Panc1 (cell line): ENCODE data around the gene SPATA16. TPM values are rescaled to one million over a fixed set of nuclear protein-coding genes. Genes with fewer than 3 reads are reported as not detected.

ENCODE experiments used
- ATAC-seq: fragments of 200-7000 bp; cut with Tn5 transposase; 2 replicates; pipeline ENCODE4 v1.9.1; 2020; ENCODE audit warnings: mild to moderate bottlenecking, moderate library complexity
- BruUV-seq: library from RNA; stranded (reverse); fragments of 400-500 nt; replicated peaks from 2 replicates; lab custom pipeline; 2021; lab: Mats Ljungman, UMichigan
- CTCF ChIA-PET: fragments of 300-600 bp; sonication (Branson Sonifier 250); formaldehyde crosslinking; loops from one replicate; lab custom pipeline; 2022; ENCODE audit warnings: antibody characterized with exemption; lab: Charles Lee
- POLR2A ChIA-PET: fragments of 300-600 bp; sonication (Branson Sonifier 250); formaldehyde crosslinking; loops from one replicate; lab custom pipeline; 2022; ENCODE audit warnings: antibody characterized with exemption; lab: Charles Lee
- DNase-seq: peaks from one replicate; pipeline ENCODE4 v3.0.0-alpha.2; 2010; ENCODE audit warnings: low read depth, low spot score
- H3K27ac ChIP-seq: 2 replicates; pipeline ENCODE4 v1.5.1; 2011; ENCODE audit warnings: mild to moderate bottlenecking, low read length, inconsistent platforms
- H3K27me3 ChIP-seq: fragments of 200-500 bp; sonication (Bioruptor generic); 2 replicates; pipeline ENCODE4 v1.6.0; 2014; ENCODE audit warnings: low read length, inconsistent platforms; ENCODE audit not compliant: control insufficient read depth, insufficient read depth
- H3K36me3 ChIP-seq: fragments of 200-500 bp; sonication (Bioruptor generic); 2 replicates; pipeline ENCODE4 v1.5.1; 2014; ENCODE audit warnings: inconsistent platforms, mild to moderate bottlenecking, low read length, moderate library complexity; ENCODE audit not compliant: control insufficient read depth, insufficient read depth
- H3K4me1 ChIP-seq: 2 replicates; pipeline ENCODE4 v1.5.1; 2011; ENCODE audit warnings: inconsistent platforms, mild to moderate bottlenecking, low read length, moderate library complexity; ENCODE audit not compliant: control insufficient read depth, insufficient read depth
- H3K4me3 ChIP-seq, 2 experiments: 2 replicates each; pipeline ENCODE4 v1.5.1; 2011 to 2012; ENCODE audit warnings: low read depth in 2 of 2, low read length in 2 of 2, mild to moderate bottlenecking in 2 of 2, inconsistent platforms in 1 of 2, moderate library complexity in 1 of 2
- H3K9me3 ChIP-seq: fragments of 200-500 bp; sonication (Bioruptor generic); 2 replicates; pipeline ENCODE4 v1.5.1; 2014; ENCODE audit warnings: low read depth, mild to moderate bottlenecking, inconsistent platforms, low read length, moderate library complexity; ENCODE audit not compliant: control insufficient read depth, insufficient read depth
- CTCF ChIP-seq: fragments of 450-650 bp; IDR thresholded peaks from 2 replicates; pipeline ENCODE4 v1.5.1; 2017; ENCODE audit warnings: mild to moderate bottlenecking
- POLR2AphosphoS5 ChIP-seq: IDR thresholded peaks from 2 replicates; pipeline ENCODE4 v1.6.1; 2012; ENCODE audit warnings: mild to moderate bottlenecking, low read depth, low read length, moderate library complexity
- REST ChIP-seq, 2 experiments: IDR thresholded peaks; 2 replicates each; pipeline ENCODE4 v1.6.1; 2011 to 2012; ENCODE audit warnings: low read depth in 2 of 2, control low read depth in 1 of 2, low read length in 1 of 2, mild to moderate bottlenecking in 1 of 2, moderate library complexity in 1 of 2; ENCODE audit not compliant: insufficient read depth in 1 of 2
- SIN3A ChIP-seq: IDR thresholded peaks from 2 replicates; pipeline ENCODE4 v1.6.1; 2012; ENCODE audit warnings: low read depth, mild to moderate bottlenecking, low read length, moderate library complexity, borderline replicate concordance; ENCODE audit not compliant: insufficient read depth
- TCF7L2 ChIP-seq: IDR thresholded peaks from 2 replicates; pipeline ENCODE4 v1.6.1; 2011; ENCODE audit warnings: mild to moderate bottlenecking, low read depth, low read length, inconsistent platforms
- in situ Hi-C: cut with HindIII; loops from 2 replicates; pipeline ENCODE4 v1.10.0; 2016; ENCODE audit warnings: low sequenced_read_pairs, low pct_unique_long_range_greater_than_20kb
- intact Hi-C: fragments of 100-400 bp; cut with micrococcal nuclease; formaldehyde crosslinking; loops from one replicate; pipeline ENCODE4 v1.10.0; 2022; ENCODE audit not compliant: unreplicated experiment
- total RNA-seq: library from RNA; stranded (reverse); gene quantifications from one replicate; pipeline ENCODE4 v1.2.1, GENCODE V29; 2021; ENCODE audit not compliant: unreplicated experiment

Gene SPATA16
- total RNA-seq, 1 experiment from 2014 or later, result not detected

DNA sequence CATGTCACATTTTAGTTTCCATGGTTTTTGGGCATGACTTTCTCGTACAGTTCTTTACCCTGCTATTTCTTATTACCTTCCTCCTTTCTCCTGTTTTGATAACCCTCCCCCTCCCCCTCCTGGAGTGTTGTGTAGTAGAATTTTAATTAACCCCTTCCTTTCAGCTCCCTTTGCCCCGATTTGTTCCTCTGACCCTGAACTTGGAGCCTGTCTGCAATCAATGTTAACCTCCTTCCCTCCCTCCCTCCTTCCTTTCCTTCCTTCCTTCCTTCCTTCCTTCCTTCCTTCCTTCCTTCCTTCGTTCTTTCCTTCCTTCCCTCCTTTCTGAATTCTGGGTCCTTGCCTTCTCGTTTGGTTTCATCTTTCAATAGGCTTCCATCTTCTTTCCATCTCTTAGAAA is 300.1 kb downstream of the SPATA16 start:
- no TSS peak for BruUV-seq
- TF ChIP-seq POLR2AphosphoS5 (no peak), TCF7L2 (no peak), REST (IDR thresholded peaks at IDR 0.05; ENCODE audit: insufficient read depth in 1 of 2, low read depth in 2 of 2, low read length in 1 of 2) (no peak), CTCF (no peak)
- Histone ChIP-seq H3K27ac (no peak overlapping the region), H3K4me3 (no peak overlapping the region), H3K36me3 (no peaks in the 10 kb centered on the region), H3K9me3 (no peaks in the 10 kb centered on the region), H3K27me3 (peaks cover 8% of the 10 kb centered on the region; the same call in 1 of the 2 replicates), H3K4me1 (no peaks in the 10 kb centered on the region)
- ChIA-PET POLR2A (no interaction called here), CTCF (no interaction called here)
- DNase-seq (no peak), ATAC-seq (no peak)
- in situ Hi-C loops, result no loop called here
- intact Hi-C loops, result no loop called here

GRCh38 chr3:172840463-172840862 is 300.6 kb downstream of the SPATA16 start:
- in situ Hi-C loops (no loop called here), intact Hi-C loops (no loop called here)
- Histone ChIP-seq H3K36me3 (no peaks in the 10 kb centered on the region), H3K4me3 (no peak overlapping the region), H3K27me3 (peaks cover 8% of the 10 kb centered on the region; the same call in 1 of the 2 replicates), H3K4me1 (no peaks in the 10 kb centered on the region), H3K27ac (no peak overlapping the region), H3K9me3 (no peaks in the 10 kb centered on the region)
- ChIA-PET POLR2A (no interaction called here), CTCF (no interaction called here)
- ATAC-seq (no peak), DNase-seq (no peak)
- BruUV-seq, result no TSS peak
- no peak for TF ChIP-seq REST (IDR thresholded peaks at IDR 0.05; ENCODE audit: insufficient read depth in 1 of 2, low read depth in 2 of 2, low read length in 1 of 2)
- no peak for TF ChIP-seq POLR2AphosphoS5
- TF ChIP-seq CTCF, result no peak
- TF ChIP-seq TCF7L2, result no peak
- no peak for TF ChIP-seq SIN3A
